Measurements from ENCODE around the gene CDH16. TPM values are rescaled to one million over a fixed set of nuclear protein-coding genes. Genes with fewer than 3 reads are reported as not detected.

The CDH16 gene
- total RNA-seq, 1 donor from 2014 or later: not detected

DNA sequence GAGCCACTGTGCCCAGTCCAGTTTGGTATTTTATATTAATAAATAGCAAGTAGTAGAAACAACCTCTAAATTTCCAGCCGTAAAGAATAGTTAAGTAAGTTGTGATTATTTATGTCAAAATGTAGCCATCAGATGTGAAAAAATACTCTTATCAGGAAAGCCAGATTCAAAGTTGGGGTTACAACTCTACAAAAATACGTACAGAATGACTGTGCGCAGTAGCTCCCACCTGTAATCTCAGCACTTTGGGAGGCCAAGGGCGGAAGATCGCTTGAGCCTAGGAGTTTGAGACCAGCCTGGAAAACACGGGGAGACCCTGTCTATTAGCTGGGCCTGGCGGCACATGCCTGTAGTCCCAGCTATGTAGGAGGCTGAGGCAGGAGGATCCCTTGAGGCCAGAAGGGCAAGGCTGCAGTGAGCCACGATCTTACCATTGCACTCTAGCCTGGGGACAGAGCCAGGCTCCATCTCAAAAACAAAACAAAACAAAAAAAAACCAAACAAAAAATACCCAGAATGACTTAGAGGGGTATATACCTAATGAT lies 36.6 kb downstream of the CDH16 start:
- Histone ChIP-seq H3K27me3 (ENCODE audit: control insufficient read depth in 3 of 3, insufficient read depth in 3 of 3, low read length in 3 of 3) (no peaks in the 10 kb centered on the region), H3K4me1 (ENCODE audit: control insufficient read depth in 3 of 3, insufficient read depth in 3 of 3, low read length in 3 of 3) (peaks cover 4 to 18% (median 13%) of the 10 kb centered on the region in 3 donors), H3K4me3 (ENCODE audit: low read length in 3 of 3) (no peak overlapping the region), H3K36me3 (ENCODE audit: control insufficient read depth in 3 of 3, insufficient read depth in 3 of 3, low read length in 3 of 3) (peaks cover 14 to 19% (median 16%) of the 10 kb centered on the region in 3 donors), H3K27ac (ENCODE audit: low read depth, low read length) (no peak overlapping the region), H3K9me3 (ENCODE audit: control insufficient read depth in 3 of 3, low read length in 3 of 3) (no peaks in the 10 kb centered on the region), H3K9ac (ENCODE audit: low read depth in 1 of 3, low read length in 3 of 3) (no peak overlapping the region)

DNA sequence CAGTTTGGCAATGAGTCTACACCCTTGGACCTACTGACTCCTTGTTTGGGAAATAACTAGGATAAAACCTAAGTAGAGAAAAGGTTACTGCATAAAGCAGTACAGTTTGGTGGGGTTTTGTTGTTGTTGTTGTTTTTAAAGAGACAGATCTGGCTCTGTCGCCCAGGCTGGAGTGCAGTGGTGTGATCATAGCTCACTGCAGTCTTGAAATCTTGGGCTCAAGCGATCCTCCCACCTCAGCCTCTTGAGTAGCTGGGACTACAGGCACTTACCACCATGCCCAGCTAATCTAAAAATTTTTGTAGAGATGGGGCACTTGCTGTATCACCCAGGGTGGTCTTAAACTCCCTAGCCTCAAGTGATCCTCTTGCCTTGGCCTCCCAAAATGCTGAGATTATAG lies 37.1 kb downstream of the CDH16 start:
- Histone ChIP-seq H3K9ac (ENCODE audit: low read depth in 1 of 3, low read length in 3 of 3) (peak overlapping the region in 1 of 3 donors; percentile 28), H3K36me3 (ENCODE audit: control insufficient read depth in 3 of 3, insufficient read depth in 3 of 3, low read length in 3 of 3) (peaks cover 14 to 16% (median 16%) of the 10 kb centered on the region in 3 donors), H3K27ac (ENCODE audit: low read depth, low read length) (no peak overlapping the region), H3K27me3 (ENCODE audit: control insufficient read depth in 3 of 3, insufficient read depth in 3 of 3, low read length in 3 of 3) (no peaks in the 10 kb centered on the region), H3K4me3 (ENCODE audit: low read length in 3 of 3) (peak overlapping the region in 1 of 3 donors; percentile 27), H3K9me3 (ENCODE audit: control insufficient read depth in 3 of 3, low read length in 3 of 3) (no peaks in the 10 kb centered on the region), H3K4me1 (ENCODE audit: control insufficient read depth in 3 of 3, insufficient read depth in 3 of 3, low read length in 3 of 3) (peaks cover 4 to 18% (median 13%) of the 10 kb centered on the region in 3 donors)

DNA sequence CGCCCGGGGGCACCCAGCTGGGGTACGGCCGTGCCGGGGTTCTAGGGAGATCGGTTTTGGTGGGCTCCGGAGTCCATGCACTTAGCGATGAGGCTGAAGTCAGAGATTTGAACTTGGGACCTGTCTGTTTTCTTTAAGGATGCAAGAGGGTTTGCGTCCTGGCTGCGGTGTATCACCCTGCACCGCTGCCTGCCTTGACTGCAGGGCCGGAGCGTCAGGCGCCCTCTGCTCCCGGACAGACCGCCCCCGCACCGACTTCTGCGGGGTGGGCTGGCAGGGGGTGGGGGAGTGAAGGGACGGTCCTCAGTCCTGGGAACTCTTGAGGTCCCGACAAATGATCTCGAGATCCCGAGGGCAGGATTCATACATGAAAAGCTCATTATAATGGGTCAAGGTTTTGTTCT lies 37.7 kb downstream of the CDH16 start:
- Histone ChIP-seq H3K4me1 (ENCODE audit: control insufficient read depth in 3 of 3, insufficient read depth in 3 of 3, low read length in 3 of 3) (peaks cover 4 to 18% (median 13%) of the 10 kb centered on the region in 3 donors), H3K4me3 (ENCODE audit: low read length in 3 of 3) (peak overlapping the region; percentile 86 to 96 (median 95)), H3K36me3 (ENCODE audit: control insufficient read depth in 3 of 3, insufficient read depth in 3 of 3, low read length in 3 of 3) (peaks cover 13 to 16% (median 14%) of the 10 kb centered on the region in 3 donors), H3K27ac (ENCODE audit: low read depth, low read length) (peak overlapping the region; percentile 41), H3K9me3 (ENCODE audit: control insufficient read depth in 3 of 3, low read length in 3 of 3) (no peaks in the 10 kb centered on the region), H3K27me3 (ENCODE audit: control insufficient read depth in 3 of 3, insufficient read depth in 3 of 3, low read length in 3 of 3) (no peaks in the 10 kb centered on the region), H3K9ac (ENCODE audit: low read depth in 1 of 3, low read length in 3 of 3) (peak overlapping the region; percentile 83 to 92 (median 89))

DNA sequence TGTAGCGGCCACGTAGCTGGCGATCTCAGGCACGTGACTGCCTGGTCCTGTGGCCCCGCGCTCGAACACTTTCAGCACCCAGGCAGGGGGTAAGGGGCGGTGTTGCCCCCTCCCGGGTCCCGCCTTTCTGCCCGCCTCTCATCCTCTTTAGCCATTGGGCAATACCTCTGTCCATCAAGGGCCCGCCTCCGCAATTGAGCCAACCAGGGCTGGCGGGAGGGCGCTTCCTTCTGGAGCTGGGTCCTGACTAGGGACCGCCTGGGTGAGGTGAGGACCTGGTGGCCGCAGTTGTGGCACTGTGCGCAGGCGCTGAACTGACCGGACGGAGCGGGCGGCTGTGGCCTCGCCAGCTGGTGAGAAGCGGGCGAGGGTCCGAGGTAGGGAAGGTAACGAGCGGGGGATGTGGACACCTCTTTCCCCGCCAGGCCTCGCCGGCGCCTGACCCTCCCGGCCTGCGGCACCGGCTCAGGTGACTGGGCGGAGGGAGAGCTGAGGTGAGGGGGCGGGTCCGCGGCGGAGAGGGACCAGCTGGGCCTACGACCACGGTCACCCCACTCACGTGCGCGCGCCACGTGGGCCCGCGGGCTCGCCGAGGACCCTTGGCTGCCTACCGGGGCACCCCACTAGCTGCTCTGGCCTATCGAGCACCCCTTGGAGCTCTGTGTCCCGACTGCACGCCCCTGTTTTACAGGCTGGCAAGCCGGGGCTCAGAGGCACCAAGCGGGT lies 38.2 kb downstream of the CDH16 start, which contains the start of gene PDP2:
Gene PDP2 (plus strand): TSS at position 228 of the 726 bp plus-strand sequence. CDS start 3,770 bp downstream, outside the sequence.
- peak within 1 kb of the TSS; percentile 86 to 96 (median 95) for H3K4me3 ChIP-seq (ENCODE audit: low read length in 3 of 3)
- H3K9me3 ChIP-seq (ENCODE audit: control insufficient read depth in 3 of 3, low read length in 3 of 3): no peaks in the 10 kb centered on the region
- peaks cover 4 to 18% (median 13%) of the 10 kb centered on the region in 3 donors for H3K4me1 ChIP-seq (ENCODE audit: control insufficient read depth in 3 of 3, insufficient read depth in 3 of 3, low read length in 3 of 3)
- peak within 1 kb of the TSS; percentile 83 to 92 (median 89) for H3K9ac ChIP-seq (ENCODE audit: low read depth in 1 of 3, low read length in 3 of 3)
- H3K27me3 ChIP-seq (ENCODE audit: control insufficient read depth in 3 of 3, insufficient read depth in 3 of 3, low read length in 3 of 3): no peaks in the 10 kb centered on the region
- peak within 1 kb of the TSS; percentile 41 for H3K27ac ChIP-seq (ENCODE audit: low read depth, low read length)
- peaks cover 11 to 13% (median 12%) of the 10 kb centered on the region in 3 donors for H3K36me3 ChIP-seq (ENCODE audit: control insufficient read depth in 3 of 3, insufficient read depth in 3 of 3, low read length in 3 of 3)

DNA sequence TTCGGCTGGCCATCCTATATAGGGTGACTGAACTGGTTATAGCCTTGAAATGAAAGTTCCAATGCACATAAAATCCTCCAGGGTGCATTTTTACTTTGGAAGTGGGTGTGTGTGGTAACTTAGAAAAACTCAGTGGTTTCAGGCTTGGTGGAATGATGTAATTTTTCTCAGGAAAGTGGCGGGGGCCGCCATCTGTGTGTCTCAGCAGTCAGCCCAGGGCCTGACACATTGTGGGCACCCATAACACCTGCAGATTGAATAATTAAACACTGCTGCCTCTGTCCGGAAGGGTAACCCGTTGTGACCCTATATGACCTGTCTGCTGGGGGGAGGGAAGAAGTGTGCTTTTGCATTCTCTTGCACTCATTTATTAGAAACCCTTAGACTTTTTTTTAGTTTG lies 40.6 kb downstream of the CDH16 start:
- Histone ChIP-seq H3K4me1 (ENCODE audit: control insufficient read depth in 3 of 3, insufficient read depth in 3 of 3, low read length in 3 of 3) (peaks cover 4 to 22% (median 15%) of the 10 kb centered on the region in 3 donors), H3K27me3 (ENCODE audit: control insufficient read depth in 3 of 3, insufficient read depth in 3 of 3, low read length in 3 of 3) (no peaks in the 10 kb centered on the region), H3K9me3 (ENCODE audit: control insufficient read depth in 3 of 3, low read length in 3 of 3) (no peaks in the 10 kb centered on the region), H3K4me3 (ENCODE audit: low read length in 3 of 3) (no peak overlapping the region), H3K36me3 (ENCODE audit: control insufficient read depth in 3 of 3, insufficient read depth in 3 of 3, low read length in 3 of 3) (no peaks in the 10 kb centered on the region), H3K27ac (ENCODE audit: low read depth, low read length) (no peak overlapping the region), H3K9ac (ENCODE audit: low read depth in 1 of 3, low read length in 3 of 3) (no peak overlapping the region)

DNA sequence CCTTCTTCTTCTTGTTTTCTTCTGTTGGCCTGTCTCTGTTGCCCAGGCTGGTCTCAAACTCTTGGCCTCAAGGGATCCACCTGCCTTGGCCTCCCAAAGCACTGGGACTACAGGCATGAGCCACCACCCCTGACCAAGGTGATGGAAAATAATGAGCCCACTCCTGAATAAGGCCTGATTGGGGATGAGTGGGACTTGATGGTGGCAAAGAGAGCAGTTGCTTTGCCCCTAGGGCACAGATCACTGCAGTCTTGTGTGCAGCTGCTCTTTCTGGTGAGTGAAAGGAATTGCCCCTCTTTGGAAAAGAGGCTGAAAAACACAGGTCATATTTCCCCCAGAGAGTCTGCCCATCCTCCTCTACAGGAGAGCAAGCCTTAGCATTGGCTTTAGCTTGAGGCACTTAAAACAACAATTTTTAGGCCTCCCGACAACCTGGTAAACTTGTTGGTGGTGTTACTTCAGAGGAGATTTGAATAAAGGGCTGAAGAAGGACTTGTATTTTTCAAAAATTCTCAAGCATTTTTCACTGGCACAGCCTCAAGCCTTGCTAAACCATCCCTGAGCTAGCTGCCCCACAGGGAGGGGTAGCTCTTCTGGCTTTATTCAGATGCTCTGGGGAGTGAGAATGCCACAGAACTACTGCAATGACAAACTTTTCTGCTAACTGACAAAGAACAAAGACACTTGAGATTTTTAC lies 44.5 kb downstream of the CDH16 start:
- H3K36me3 ChIP-seq (ENCODE audit: control insufficient read depth in 3 of 3, insufficient read depth in 3 of 3, low read length in 3 of 3): no peaks in the 10 kb centered on the region
- H3K9ac ChIP-seq (ENCODE audit: low read depth in 1 of 3, low read length in 3 of 3): no peak overlapping the region
- H3K9me3 ChIP-seq (ENCODE audit: control insufficient read depth in 3 of 3, low read length in 3 of 3): no peaks in the 10 kb centered on the region
- H3K4me1 ChIP-seq (ENCODE audit: control insufficient read depth in 3 of 3, insufficient read depth in 3 of 3, low read length in 3 of 3): peaks cover 5 to 10% (median 5%) of the 10 kb centered on the region in 3 donors
- no peak overlapping the region for H3K27ac ChIP-seq (ENCODE audit: low read depth, low read length)
- H3K27me3 ChIP-seq (ENCODE audit: control insufficient read depth in 3 of 3, insufficient read depth in 3 of 3, low read length in 3 of 3): no peaks in the 10 kb centered on the region
- no peak overlapping the region for H3K4me3 ChIP-seq (ENCODE audit: low read length in 3 of 3)

DNA sequence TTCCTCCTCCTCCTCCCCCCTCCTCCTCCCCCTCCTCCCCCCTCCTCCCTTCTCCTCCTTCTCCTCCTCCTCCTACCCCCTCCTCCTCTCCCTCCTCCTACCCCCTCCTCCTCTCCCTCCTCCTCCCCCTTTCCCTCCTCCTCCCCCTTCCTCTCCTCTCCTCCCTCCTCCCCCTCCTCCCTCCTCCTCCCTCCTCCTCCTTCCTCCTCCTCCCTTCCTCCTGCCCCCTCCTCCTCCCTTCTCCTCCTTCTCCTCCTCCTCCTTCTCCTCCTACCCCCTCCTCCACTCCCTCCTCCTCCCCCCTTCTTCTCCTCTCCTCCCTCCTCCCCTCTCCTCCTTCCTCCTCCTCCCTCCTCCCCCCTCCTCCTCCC lies 45.0 kb downstream of the CDH16 start:
- Histone ChIP-seq H3K4me3 (ENCODE audit: low read length in 3 of 3) (no peak overlapping the region), H3K36me3 (ENCODE audit: control insufficient read depth in 3 of 3, insufficient read depth in 3 of 3, low read length in 3 of 3) (no peaks in the 10 kb centered on the region), H3K4me1 (ENCODE audit: control insufficient read depth in 3 of 3, insufficient read depth in 3 of 3, low read length in 3 of 3) (peaks cover 5 to 10% (median 5%) of the 10 kb centered on the region in 3 donors), H3K27ac (ENCODE audit: low read depth, low read length) (no peak overlapping the region), H3K27me3 (ENCODE audit: control insufficient read depth in 3 of 3, insufficient read depth in 3 of 3, low read length in 3 of 3) (no peaks in the 10 kb centered on the region), H3K9ac (ENCODE audit: low read depth in 1 of 3, low read length in 3 of 3) (no peak overlapping the region), H3K9me3 (ENCODE audit: control insufficient read depth in 3 of 3, low read length in 3 of 3) (no peaks in the 10 kb centered on the region)

DNA sequence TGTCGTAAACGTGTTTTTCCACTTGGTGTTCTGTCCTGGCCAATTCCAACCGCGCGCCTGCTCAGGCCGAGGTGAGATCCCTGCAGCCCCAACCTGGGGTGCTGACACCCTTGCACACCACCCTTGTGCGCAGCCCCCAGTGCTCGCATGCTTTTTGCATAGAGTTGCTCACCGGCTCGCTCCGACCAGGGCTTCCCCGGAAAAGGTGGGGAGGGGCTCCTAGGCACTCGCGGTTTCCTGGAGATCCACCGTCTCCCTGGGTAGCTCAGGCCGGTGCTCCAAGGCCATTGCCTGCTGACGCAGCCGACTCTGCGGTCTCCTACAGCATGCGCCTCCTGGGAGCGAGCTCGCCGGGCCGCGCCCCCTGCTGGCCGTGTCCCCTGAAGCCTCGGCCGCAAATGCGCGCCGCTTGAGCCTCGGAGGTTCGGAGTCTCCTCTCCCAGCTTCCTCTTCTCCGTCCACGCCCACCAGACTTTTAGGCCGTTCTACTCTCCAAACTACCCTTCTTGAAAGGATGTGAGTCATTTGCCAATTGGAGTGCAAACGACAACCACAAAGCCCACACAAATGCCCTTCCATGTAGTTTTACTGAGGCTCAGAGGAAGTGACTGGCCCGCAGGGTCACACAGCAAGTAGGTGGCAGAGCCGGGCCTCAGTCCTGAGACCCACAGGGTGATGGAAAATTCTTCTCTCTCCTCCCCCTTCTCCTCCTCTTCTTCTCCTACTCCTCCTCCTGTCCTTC lies 45.6 kb downstream of the CDH16 start:
- H3K4me1 ChIP-seq (ENCODE audit: control insufficient read depth in 3 of 3, insufficient read depth in 3 of 3, low read length in 3 of 3): peaks cover 5 to 10% (median 5%) of the 10 kb centered on the region in 3 donors
- H3K4me3 ChIP-seq (ENCODE audit: low read length in 3 of 3): peak overlapping the region; percentile 57 to 74 (median 71)
- H3K27ac ChIP-seq (ENCODE audit: low read depth, low read length): no peak overlapping the region
- H3K27me3 ChIP-seq (ENCODE audit: control insufficient read depth in 3 of 3, insufficient read depth in 3 of 3, low read length in 3 of 3): no peaks in the 10 kb centered on the region
- no peaks in the 10 kb centered on the region for H3K9me3 ChIP-seq (ENCODE audit: control insufficient read depth in 3 of 3, low read length in 3 of 3)
- peak overlapping the region; percentile 56 to 79 (median 74) for H3K9ac ChIP-seq (ENCODE audit: low read depth in 1 of 3, low read length in 3 of 3)
- no peaks in the 10 kb centered on the region for H3K36me3 ChIP-seq (ENCODE audit: control insufficient read depth in 3 of 3, insufficient read depth in 3 of 3, low read length in 3 of 3)

DNA sequence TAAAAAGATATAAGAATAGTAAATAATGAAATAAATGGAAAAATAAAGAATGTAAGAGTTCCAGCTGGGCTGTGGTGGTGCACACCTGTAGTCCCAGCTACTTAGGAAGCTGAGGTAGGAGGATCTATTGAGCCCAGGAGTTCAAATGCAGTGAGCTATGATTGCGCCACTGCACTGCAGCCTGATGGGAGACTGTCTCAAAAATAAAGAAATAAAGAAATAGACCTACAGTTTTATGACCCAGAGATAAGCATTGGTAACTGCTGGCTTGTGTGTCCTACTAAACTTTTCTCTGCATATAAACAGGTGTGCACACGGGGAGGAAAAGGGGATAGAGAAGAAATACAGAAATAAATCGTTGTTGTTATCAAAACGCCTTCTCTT lies 46.1 kb downstream of the CDH16 start:
- peaks cover 5 to 10% (median 5%) of the 10 kb centered on the region in 3 donors for H3K4me1 ChIP-seq (ENCODE audit: control insufficient read depth in 3 of 3, insufficient read depth in 3 of 3, low read length in 3 of 3)
- H3K9me3 ChIP-seq (ENCODE audit: control insufficient read depth in 3 of 3, low read length in 3 of 3): no peaks in the 10 kb centered on the region
- H3K36me3 ChIP-seq (ENCODE audit: control insufficient read depth in 3 of 3, insufficient read depth in 3 of 3, low read length in 3 of 3): no peaks in the 10 kb centered on the region
- H3K27ac ChIP-seq (ENCODE audit: low read depth, low read length): no peak overlapping the region
- peak overlapping the region; percentile 50 to 79 (median 71) for H3K9ac ChIP-seq (ENCODE audit: low read depth in 1 of 3, low read length in 3 of 3)
- H3K27me3 ChIP-seq (ENCODE audit: control insufficient read depth in 3 of 3, insufficient read depth in 3 of 3, low read length in 3 of 3): no peaks in the 10 kb centered on the region
- H3K4me3 ChIP-seq (ENCODE audit: low read length in 3 of 3): peak overlapping the region; percentile 57 to 74 (median 71)
